Mucosa of gallbladder (tissue), 1 donor: ENCODE measurements around the gene PCBP3. TPM values are rescaled to one million over a fixed set of nuclear protein-coding genes. Genes with fewer than 3 reads are reported as not detected.

Experiments used
- DNase-seq: peaks from one replicate; pipeline ENCODE4 v3.0.0-alpha.2; 2020; ENCODE audit warnings: low spot score
- total RNA-seq: library from RNA; stranded (reverse); gene quantifications from one replicate; pipeline ENCODE4 v1.2.1, GENCODE V29; 2021
- donor health status: DM: no; HTN: no; CAD: no.

PCBP3 gene
- total RNA-seq, 1 donor from 2014 or later, result 2.1 TPM

GRCh38 chr21:45860493-45861155 lies 217.1 kb downstream of the PCBP3 start:
- no peak for DNase-seq

- no peak for DNase-seq
Measured at GRCh38 chr21:45861156-45861870, 217.8 kb downstream of the PCBP3 start.

- DNase-seq, result no peak
Measured at GRCh38 chr21:45862543-45863207, 219.2 kb downstream of the PCBP3 start.

DNA sequence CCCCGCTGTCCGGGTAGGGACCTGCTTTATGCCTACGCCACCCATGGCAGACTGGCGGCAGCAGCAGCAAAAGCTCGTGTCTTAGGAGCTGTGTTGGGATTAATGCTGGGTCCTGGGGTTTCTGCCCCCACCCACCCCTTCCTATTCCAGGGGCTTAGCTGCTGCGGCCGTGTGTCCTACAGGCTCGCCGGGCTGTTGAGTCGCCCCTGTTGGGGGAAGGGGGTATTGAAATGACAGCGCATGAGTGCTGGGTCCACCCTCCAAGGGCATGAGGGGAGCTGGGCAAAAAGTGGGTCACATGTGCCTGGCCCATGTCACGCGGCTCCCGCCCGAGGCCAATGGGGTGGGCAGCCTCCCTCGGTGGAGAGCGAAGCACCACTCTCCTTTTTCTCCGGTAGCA lies 219.7 kb downstream of the PCBP3 start:
- DNase-seq, result no peak

GRCh38 chr21:45863751-45864150 lies 220.2 kb downstream of the PCBP3 start:
- no peak for DNase-seq

DNA sequence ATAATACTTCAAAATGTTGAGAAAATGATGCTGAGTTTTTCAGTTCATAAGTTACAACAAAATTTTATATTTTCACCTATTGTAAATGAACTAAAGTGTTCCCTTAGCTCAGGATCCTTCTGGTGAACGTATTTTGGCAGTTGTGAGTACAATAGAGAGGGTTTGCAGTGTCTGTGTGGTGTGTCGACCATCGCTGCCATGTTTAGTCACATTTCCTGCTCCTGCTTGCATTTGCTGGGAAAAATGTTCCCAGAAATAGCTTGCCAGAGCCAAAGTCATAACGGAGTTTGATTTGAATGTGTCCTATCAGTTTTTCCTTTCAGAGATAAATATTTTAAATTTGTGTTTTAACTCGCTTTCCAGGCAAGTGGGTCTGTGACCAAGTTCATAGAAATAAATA lies 220.9 kb downstream of the PCBP3 start:
- no peak for DNase-seq

GRCh38 chr21:45865106-45865835 lies 221.7 kb downstream of the PCBP3 start:
- DNase-seq, result no peak

- DNase-seq, result no peak
Measured at GRCh38 chr21:45866551-45866950, 223.0 kb downstream of the PCBP3 start.

GRCh38 chr21:45867041-45867666 lies 223.6 kb downstream of the PCBP3 start:
- DNase-seq, result no peak

DNA sequence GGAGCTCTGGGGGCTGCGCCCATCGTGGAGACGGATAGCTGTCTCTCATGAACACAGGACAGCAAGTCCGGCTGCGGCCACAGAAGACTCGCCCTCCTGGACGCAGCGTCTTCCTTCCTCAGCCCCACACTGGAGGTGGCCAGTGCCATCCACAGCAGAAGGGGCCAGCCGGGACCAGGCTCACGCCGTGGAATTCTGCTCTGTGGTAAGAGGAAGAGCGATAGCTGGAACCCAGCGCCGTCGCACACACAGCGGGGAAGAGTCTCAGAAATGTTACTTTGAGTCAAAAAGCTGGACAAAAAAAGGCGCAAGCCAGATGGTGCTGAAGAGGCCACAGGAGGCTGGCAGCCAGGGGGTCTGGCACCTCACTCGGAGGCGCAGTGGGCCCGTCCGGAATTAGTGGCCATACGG lies 224.2 kb downstream of the PCBP3 start:
- DNase-seq, result no peak

GRCh38 chr21:45868086-45868485 lies 224.6 kb downstream of the PCBP3 start:
- DNase-seq, result no peak

DNA sequence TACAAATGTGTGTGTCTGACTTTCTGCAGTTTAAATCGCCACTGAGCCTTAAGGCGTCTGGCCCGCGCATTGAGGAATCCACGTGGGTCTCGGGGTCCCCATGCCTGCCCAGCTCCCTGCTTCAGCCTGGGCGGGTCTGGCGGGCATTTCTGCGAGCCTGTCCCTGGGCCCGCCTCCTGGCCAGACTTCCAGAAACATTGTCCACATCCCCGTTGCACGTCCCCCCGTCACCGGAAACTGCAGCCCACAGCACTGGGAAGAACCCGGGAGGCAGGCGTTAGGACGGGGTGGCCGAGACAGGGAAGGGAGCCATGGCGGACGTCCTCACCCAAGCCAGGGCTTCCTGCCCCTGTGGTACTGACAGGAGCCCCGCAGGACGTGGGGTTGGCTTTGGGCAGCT lies 225.0 kb downstream of the PCBP3 start:
- no peak for DNase-seq

DNA sequence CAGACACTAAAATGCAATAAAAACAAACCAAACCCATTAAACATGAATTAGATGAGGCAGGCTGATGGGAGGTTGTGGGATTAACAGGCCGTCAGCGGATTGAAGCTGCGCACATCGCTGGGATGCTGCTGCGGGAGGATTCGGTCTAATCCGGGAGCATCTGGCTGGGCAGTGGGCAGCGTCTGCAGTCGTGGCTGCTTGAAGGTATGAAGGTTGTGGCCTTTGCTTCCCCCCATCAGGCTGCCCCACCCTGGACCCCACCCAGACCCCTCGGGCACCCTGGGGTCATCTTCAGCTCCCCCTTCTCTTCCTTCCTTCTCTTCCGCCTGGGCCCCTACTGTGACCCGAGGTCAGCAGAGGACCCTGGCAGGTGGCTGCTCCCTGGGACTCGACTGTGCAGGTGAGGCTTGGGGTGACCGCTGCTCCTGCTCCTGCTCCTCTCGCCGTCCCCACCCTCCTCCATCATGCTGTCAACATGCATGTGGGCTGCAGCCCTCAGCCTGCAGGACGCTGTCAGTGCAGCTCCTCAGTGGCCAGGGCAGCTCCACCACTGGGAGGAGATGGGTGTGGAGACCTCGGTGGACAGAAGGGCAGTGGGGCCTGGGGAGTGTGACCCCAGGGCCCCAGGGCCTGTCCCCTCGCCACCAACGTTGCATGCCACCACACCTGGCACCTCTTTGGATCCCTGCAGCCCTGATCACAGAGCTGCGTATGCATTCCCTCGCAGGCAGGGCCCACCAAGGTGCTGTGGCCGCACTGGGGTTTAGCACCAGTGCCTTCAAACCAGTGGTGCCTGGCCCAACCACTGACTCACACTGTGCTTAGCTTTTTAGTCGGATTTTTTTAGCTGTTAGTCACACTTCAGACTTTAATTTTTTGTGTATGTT lies 225.8 kb downstream of the PCBP3 start:
- no peak for DNase-seq

DNA sequence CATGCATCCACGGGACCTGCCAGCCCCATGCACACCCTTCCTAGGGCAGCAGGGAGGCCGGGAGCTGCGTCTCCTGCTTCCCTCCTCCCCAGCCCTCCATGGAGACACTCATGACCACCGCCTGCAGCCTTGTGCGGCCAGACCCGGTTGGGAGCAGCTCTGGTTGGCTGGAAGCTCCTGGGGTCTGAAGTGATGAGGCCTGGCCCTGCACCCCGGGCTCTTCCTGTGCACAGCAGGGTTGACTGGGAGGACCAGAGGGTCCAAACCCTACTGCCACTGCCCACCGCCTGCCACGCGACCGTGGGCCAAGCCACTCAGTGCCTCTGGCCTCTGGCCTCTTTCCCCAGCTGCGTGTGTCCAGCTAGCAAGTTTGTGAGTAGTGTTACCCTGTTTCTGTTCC lies 226.9 kb downstream of the PCBP3 start:
- no peak for DNase-seq

- no peak for DNase-seq
Measured at GRCh38 chr21:45870851-45871615, 227.5 kb downstream of the PCBP3 start.

- no peak for DNase-seq
Measured at GRCh38 chr21:45871616-45872236, 228.2 kb downstream of the PCBP3 start.

- DNase-seq, result no peak
Measured at GRCh38 chr21:45872471-45872870, 228.9 kb downstream of the PCBP3 start.

- no peak for DNase-seq
Measured at GRCh38 chr21:45872902-45873301, 229.4 kb downstream of the PCBP3 start.

DNA sequence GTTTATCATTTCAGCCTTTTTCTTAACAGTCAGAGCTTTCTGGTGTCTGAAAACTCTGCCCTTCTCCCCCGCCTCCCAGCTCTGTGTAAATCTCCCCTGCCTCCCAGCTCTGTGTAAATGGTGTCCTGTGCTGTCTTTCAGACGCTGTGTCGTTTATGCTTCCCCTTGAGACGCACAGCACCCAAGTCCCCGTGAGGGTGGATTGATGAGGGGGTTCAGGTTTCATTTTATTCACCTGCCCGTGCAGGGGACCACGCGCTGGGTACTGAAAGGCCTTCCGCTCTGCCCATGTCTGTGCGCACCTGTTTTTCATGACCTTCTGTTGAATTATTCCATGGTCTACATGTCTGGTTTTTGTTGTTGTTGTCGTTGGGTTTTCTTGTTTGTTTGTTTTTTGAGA lies 229.9 kb downstream of the PCBP3 start:
- DNase-seq, result no peak

DNA sequence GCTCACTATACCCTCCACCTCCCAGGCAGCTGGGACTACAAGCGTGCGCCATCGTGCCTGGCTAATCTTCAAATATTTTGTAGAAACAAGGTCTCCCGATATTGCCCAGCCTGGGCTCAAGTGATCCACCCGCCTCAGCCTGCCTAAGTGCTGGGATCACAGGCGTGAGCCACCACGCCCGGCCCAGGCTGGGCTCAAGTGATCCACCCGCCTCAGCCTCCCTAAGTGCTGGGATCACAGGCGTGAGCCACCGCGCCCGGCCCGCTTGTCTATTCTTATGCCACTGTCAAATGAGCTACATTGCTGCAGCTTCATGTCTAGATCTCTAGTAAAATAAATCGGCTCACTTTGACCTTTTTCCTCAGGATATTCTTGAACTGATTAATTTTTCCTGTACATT lies 230.3 kb downstream of the PCBP3 start:
- DNase-seq, result no peak
